Right atrium auricular region (tissue), 2 donors: ENCODE data around the gene PAPSS2. TPM values are rescaled to one million over a fixed set of nuclear protein-coding genes. Genes with fewer than 3 reads are reported as not detected.

Experiments
- DNase-seq: peaks from one replicate; pipeline ENCODE4 v3.0.0-alpha.2; 2019; ENCODE audit warnings: low spot score
- H3K27ac ChIP-seq, 2 donors: fragments of 200-600 bp; sonication (generic); 1 replicate in 1 of 2; 2 replicates in 1 of 2; pipeline ENCODE4 v1.5.1; 2016 to 2019
- H3K27me3 ChIP-seq, 2 donors: fragments of 200-600 bp; sonication (generic); one replicate each; pipeline versions ENCODE4 v1.5.1 to v1.6.0; 2017 to 2019
- H3K36me3 ChIP-seq: fragments of 200-600 bp; sonication (generic); one replicate; pipeline ENCODE4 v1.5.1; 2016
- H3K4me1 ChIP-seq, 2 donors: fragments of 200-600 bp; sonication (generic); one replicate each; pipeline versions ENCODE4 v1.5.1 to v1.6.0; 2017 to 2019
- H3K4me3 ChIP-seq, 2 donors: fragments of 200-600 bp; sonication (generic); 1 replicate in 1 of 2; 2 replicates in 1 of 2; pipeline ENCODE4 v1.5.1; 2017 to 2019; ENCODE audit warnings: mild to moderate bottlenecking in 1 of 2, moderate library complexity in 1 of 2
- H3K9me3 ChIP-seq, 2 donors: fragments of 200-600 bp; sonication (generic); one replicate each; pipeline ENCODE4 v1.5.1; 2019
- CTCF ChIP-seq, 2 donors: fragments of 200-600 bp; sonication (generic); IDR thresholded peaks; one replicate each; pipeline ENCODE4 v1.5.1; 2019; ENCODE audit warnings: antibody characterized with exemption in 2 of 2
- total RNA-seq, 2 donors: library from RNA; depleted of rRNA; stranded (reverse); fragments of >200 nt; gene quantifications; one replicate each; pipeline ENCODE4 v1.1.0, GENCODE V29; 2016

The PAPSS2 gene
- total RNA-seq, 2 donors from 2014 or later = 13.4 to 26.6 TPM

GRCh38 chr10:87765666-87766376 lies 106.1 kb downstream of the PAPSS2 start:
- Histone ChIP-seq H3K9me3 (no peaks in the 10 kb centered on the region), H3K36me3 (peaks cover 50% of the 10 kb centered on the region), H3K4me3 (no peak overlapping the region), H3K4me1 (no peaks in the 10 kb centered on the region), H3K27me3 (no peaks in the 10 kb centered on the region), H3K27ac (no peak overlapping the region)
- no peak for TF ChIP-seq CTCF (IDR thresholded peaks at IDR 0.05)
- no peak for DNase-seq

GRCh38 chr10:87767253-87767652 lies 107.6 kb downstream of the PAPSS2 start:
- H3K36me3 ChIP-seq = peaks cover 53% of the 10 kb centered on the region
- no peak for TF ChIP-seq CTCF (IDR thresholded peaks at IDR 0.05)
- no peak for DNase-seq

GRCh38 chr10:87771871-87772500 lies 112.3 kb downstream of the PAPSS2 start:
- Histone ChIP-seq H3K36me3 (peaks cover 36% of the 10 kb centered on the region), H3K9me3 (no peaks in the 10 kb centered on the region), H3K4me1 (no peaks in the 10 kb centered on the region), H3K27me3 (no peaks in the 10 kb centered on the region), H3K4me3 (no peak overlapping the region), H3K27ac (no peak overlapping the region)
- TF ChIP-seq CTCF (IDR thresholded peaks at IDR 0.05) = peak in 1 of 2 donors; percentile 64
- DNase-seq = no peak

More at GRCh38 chr10:87767253-87767652, 107.6 kb downstream of the PAPSS2 start:
- H3K27me3 ChIP-seq = no peaks in the 10 kb centered on the region
- H3K4me1 ChIP-seq = no peaks in the 10 kb centered on the region
- no peak overlapping the region for H3K27ac ChIP-seq
- H3K9me3 ChIP-seq = no peaks in the 10 kb centered on the region
- H3K4me3 ChIP-seq = no peak overlapping the region

- H3K27ac ChIP-seq = no peak overlapping the region
- DNase-seq = no peak
- no peak overlapping the region for H3K4me3 ChIP-seq
- no peaks in the 10 kb centered on the region for H3K4me1 ChIP-seq
- peaks cover 26% of the 10 kb centered on the region for H3K36me3 ChIP-seq
- TF ChIP-seq CTCF (IDR thresholded peaks at IDR 0.05) = no peak
- H3K9me3 ChIP-seq = no peaks in the 10 kb centered on the region
- H3K27me3 ChIP-seq = no peaks in the 10 kb centered on the region
These were observed 116.1 kb downstream of the PAPSS2 start for GRCh38 chr10:87775766-87776165.

GRCh38 chr10:87776328-87776727 lies 116.7 kb downstream of the PAPSS2 start:
- TF ChIP-seq CTCF (IDR thresholded peaks at IDR 0.05) = no peak
- Histone ChIP-seq H3K27ac (no peak overlapping the region), H3K9me3 (no peaks in the 10 kb centered on the region), H3K27me3 (no peaks in the 10 kb centered on the region), H3K36me3 (peaks cover 22% of the 10 kb centered on the region), H3K4me1 (no peaks in the 10 kb centered on the region), H3K4me3 (no peak overlapping the region)
- no peak for DNase-seq
